ENCODE data around the gene ANAPC5.

ANAPC5 gene

DNA sequence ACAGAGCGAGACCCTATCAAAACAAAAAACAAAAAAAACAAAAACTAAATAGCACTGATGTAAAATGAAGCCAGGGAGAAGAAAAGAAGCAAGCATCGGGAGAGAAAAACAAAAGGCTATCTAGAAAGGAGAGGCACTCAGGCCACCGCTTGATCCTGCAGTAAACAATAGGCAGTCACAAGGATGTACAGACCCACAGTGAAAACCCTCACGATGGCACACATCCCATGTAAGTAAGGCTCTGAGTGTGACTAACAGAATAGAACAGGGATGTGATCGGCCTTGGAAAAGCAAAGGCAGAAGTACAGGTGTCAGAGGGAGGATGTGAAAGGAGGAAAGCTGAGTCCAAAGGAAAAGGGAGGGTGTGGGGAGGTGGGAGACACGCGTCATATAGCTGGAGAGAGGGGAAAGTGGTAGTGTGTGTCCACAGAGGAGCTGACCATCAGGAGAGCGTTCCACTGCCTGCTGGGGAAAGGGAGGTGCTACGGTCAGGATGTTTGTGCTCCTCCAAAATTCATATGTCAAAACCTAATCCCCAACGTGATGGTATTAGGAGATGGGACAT is 87.2 kb downstream of the ANAPC5 start:
- no peak for DNase-seq (ENCODE audit: low read depth)
- no peak overlapping the region for H3K4me3 ChIP-seq (ENCODE audit: low read depth, low read length)
- TF ChIP-seq, protein P1, sequence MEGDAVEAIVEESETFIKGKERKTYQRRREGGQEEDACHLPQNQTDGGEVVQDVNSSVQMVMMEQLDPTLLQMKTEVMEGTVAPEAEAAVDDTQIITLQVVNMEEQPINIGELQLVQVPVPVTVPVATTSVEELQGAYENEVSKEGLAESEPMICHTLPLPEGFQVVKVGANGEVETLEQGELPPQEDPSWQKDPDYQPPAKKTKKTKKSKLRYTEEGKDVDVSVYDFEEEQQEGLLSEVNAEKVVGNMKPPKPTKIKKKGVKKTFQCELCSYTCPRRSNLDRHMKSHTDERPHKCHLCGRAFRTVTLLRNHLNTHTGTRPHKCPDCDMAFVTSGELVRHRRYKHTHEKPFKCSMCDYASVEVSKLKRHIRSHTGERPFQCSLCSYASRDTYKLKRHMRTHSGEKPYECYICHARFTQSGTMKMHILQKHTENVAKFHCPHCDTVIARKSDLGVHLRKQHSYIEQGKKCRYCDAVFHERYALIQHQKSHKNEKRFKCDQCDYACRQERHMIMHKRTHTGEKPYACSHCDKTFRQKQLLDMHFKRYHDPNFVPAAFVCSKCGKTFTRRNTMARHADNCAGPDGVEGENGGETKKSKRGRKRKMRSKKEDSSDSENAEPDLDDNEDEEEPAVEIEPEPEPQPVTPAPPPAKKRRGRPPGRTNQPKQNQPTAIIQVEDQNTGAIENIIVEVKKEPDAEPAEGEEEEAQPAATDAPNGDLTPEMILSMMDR (conservative IDR thresholded peaks at IDR 0.05; ENCODE audit: low read depth, low read length) = no peak

- H3K4me3 ChIP-seq (ENCODE audit: low read depth, low read length) = no peak overlapping the region
- TF ChIP-seq, protein P1 (conservative IDR thresholded peaks at IDR 0.05; ENCODE audit: low read depth, low read length) = no peak
- DNase-seq (ENCODE audit: low read depth) = no peak
Measured at GRCh38 chr12:121264135-121264534, 88.1 kb downstream of the ANAPC5 start.

GRCh38 chr12:121263206-121263935 is 88.8 kb downstream of the ANAPC5 start:
- TF ChIP-seq, protein P1 (conservative IDR thresholded peaks at IDR 0.05; ENCODE audit: low read depth, low read length) = no peak
- H3K4me3 ChIP-seq (ENCODE audit: low read depth, low read length) = no peak overlapping the region
- no peak for DNase-seq (ENCODE audit: low read depth)

DNA sequence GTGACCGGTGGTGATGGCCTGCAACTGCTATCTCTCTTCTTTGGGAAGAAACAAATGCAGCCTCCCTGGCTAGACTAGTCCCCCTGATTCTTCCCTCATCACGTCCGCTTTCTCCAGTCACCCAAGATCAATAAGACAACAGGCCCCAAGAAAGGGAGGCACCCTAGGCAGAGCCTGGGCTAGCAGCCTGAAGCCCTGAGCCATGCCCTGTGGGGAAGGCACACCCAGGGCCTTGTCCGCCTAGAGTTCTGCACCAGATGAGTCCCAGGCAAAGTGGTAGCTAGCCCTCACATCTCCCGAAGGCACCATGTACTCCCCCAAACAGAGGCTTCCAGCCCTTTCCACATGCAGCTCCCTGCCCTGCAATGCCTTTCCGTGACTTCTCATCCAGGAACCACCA is 90.8 kb downstream of the ANAPC5 start:
- TF ChIP-seq, protein P1 (conservative IDR thresholded peaks at IDR 0.05; ENCODE audit: low read depth, low read length) = no peak
- H3K4me3 ChIP-seq (ENCODE audit: low read depth, low read length) = no peak overlapping the region
- no peak for DNase-seq (ENCODE audit: low read depth)

DNA sequence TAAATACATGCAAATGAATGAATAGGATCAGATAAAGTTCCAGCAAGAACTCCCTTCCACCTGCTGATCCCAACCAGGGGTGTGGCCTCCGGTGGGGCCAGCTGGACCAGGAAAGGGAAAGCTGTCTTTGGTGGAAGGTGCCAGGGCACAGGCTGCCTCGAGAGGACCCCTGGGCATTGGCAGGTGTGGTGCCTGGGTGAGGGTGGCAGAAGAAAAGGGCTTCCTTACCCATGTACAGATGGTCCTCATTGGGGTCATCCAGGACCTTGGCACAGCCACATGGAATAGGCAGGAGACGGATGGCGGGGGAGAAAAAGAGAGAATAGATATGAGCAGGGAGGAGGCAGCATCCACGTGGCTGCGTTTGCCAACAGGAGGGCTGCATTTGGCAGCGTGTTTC is 92.1 kb downstream of the ANAPC5 start:
- DNase-seq (ENCODE audit: low read depth) = no peak
- TF ChIP-seq, protein P1 (conservative IDR thresholded peaks at IDR 0.05; ENCODE audit: low read depth, low read length) = no peak
- H3K4me3 ChIP-seq (ENCODE audit: low read depth, low read length) = no peak overlapping the region

DNA sequence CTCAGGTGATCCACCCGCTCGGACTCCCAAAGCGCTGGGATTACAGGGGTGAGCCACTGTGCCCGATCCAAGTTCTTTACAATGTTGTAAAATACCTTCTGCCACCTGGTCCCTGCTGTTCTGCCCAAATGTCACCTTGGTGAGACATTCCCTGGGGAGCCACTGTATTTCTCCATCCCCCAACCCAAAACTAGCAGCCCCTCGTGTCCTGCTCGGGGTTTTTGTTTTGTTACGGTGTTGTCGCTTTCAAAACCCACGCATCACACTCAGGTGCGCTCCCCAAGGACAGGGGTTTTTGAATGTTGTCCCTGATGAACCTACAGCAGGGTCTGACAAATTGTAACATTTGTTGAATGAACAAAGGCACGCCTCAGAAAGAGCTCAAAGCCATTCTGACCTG is 93.1 kb downstream of the ANAPC5 start:
- TF ChIP-seq, protein P1 (conservative IDR thresholded peaks at IDR 0.05; ENCODE audit: low read depth, low read length) = no peak
- no peak for DNase-seq (ENCODE audit: low read depth)
- no peak overlapping the region for H3K4me3 ChIP-seq (ENCODE audit: low read depth, low read length)
